AG04449 (cell line): ENCODE measurements around the gene PTTG1IP2.

Experiments
- CTCF ChIA-PET: fragments of 350-600 bp; formaldehyde crosslinking; extraction: SDS; loops from one replicate; lab custom pipeline; 2021; ENCODE audit warnings: antibody characterized with exemption; lab: Yijun Ruan, JAX
- POLR2A ChIA-PET: fragments of 400-600, 350-600 bp; formaldehyde crosslinking; extraction: SDS; loops from one replicate; lab custom pipeline; 2020; ENCODE audit warnings: antibody characterized with exemption, inconsistent platforms; lab: Yijun Ruan, JAX
- DNase-seq: peaks from one replicate; pipeline ENCODE4 v3.0.0-alpha.2; 2010; ENCODE audit warnings: low read depth, low spot score
- H3K4me3 ChIP-seq: 2 replicates; pipeline ENCODE4 v1.5.1; 2011; ENCODE audit warnings: low read depth, mild to moderate bottlenecking, control low read depth, low read length
- CTCF ChIP-seq: IDR thresholded peaks from one replicate; pipeline ENCODE4 v1.5.1; 2011; ENCODE audit warnings: mild to moderate bottlenecking, moderate library complexity, low read length, control low read depth, inconsistent platforms; ENCODE audit not compliant: insufficient read depth; ENCODE audit errors: missing control alignments

Gene PTTG1IP2

GRCh38 chr7:90551036-90551435, 81.6 kb downstream of the PTTG1IP2 start:
- TF ChIP-seq CTCF: no peak
- DNase-seq: no peak
- no peak overlapping the region for H3K4me3 ChIP-seq
- ChIA-PET POLR2A (no interaction called here), CTCF (interaction anchor here (0.8 to 7.9 kb wide), 7 partner anchors 11 to 496 kb away, joined by 3 to 81 read pairs (median 3); no protein-coding TSS in a partner anchor)

- no peak for DNase-seq
- TF ChIP-seq CTCF: no peak
- CTCF ChIA-PET: interaction anchor here (0.9 to 7.9 kb wide), 5 partner anchors 24 to 482 kb away, joined by 3 to 81 read pairs (median 3); no protein-coding TSS in a partner anchor
These were observed 83.1 kb downstream of the PTTG1IP2 start for GRCh38 chr7:90552521-90552920.

GRCh38 chr7:90560730-90561129, 91.3 kb downstream of the PTTG1IP2 start:
- CTCF ChIA-PET: no interaction called here
- peak; percentile 26 for DNase-seq

More at GRCh38 chr7:90552521-90552920, 83.1 kb downstream of the PTTG1IP2 start:
- POLR2A ChIA-PET: no interaction called here
- H3K4me3 ChIP-seq: no peak overlapping the region

More at GRCh38 chr7:90560730-90561129, 91.3 kb downstream of the PTTG1IP2 start:
- TF ChIP-seq CTCF: no peak
- H3K4me3 ChIP-seq: no peak overlapping the region
- POLR2A ChIA-PET: no interaction called here
